Epithelial cell of prostate (primary cell): Measurements from ENCODE around the gene GRIN2D.
"Not testable (repeated sequence)": the region's sequence is repeated elsewhere in the genome, so short reads cannot be mapped to it uniquely, and the experiment has no call there.

Experiments
- DNase-seq: peaks from one replicate; pipeline ENCODE4 v3.0.0-alpha.2; 2011; ENCODE audit warnings: low read depth, low spot score
- H3K27ac ChIP-seq: fragments of 450-650 bp; 2 replicates; pipeline ENCODE4 v1.5.1; 2017; ENCODE audit warnings: mild to moderate bottlenecking

GRIN2D gene

GRCh38 chr19:48370955-48371354 is 22.5 kb upstream of the GRIN2D start:
- H3K27ac ChIP-seq = no peak overlapping the region
- DNase-seq = no peak

GRCh38 chr19:48371367-48371766 is 22.1 kb upstream of the GRIN2D start:
- H3K27ac ChIP-seq = no peak overlapping the region
- DNase-seq = no peak

DNA sequence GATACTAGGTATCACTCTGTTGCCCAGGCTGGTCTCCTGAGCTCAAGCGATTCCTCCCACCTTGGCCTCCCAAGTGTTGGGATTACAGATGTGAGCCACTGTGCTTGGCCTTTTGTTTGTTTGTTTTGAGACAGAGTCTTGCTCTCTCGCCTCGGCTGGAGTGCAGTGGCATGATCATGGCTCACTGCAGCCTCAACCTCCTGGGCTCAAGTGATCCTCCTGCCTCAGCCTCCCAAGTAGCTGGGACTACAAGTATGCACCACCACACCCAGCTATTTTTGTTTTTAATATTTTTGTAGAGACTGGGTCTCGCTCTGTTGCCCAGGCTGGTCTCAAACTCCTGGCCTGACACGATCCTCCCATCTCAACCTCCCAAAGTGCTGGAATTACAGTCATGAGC is 21.7 kb upstream of the GRIN2D start:
- not testable (repeated sequence) for DNase-seq, H3K27ac ChIP-seq

DNA sequence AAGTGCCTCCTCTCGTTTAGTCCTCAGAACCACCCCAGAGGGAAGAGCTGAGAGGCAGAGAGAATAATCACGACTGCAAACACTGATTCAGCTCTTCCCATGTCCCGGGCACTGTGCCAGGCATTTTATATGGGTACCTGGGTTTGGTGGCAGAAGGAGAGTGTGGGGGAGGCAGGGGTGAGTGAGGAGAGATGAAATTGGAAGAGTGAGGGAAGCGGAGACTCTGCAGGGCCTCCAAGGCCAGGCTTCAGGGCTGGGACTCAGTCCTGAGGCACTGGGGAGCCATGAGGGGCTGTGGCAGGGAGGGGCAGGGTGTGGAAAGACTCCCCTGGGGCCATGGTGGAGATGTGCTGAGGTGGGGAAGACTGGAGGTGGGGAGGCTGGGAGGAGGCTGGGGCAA is 20.6 kb upstream of the GRIN2D start:
- H3K27ac ChIP-seq = no peak overlapping the region
- peak; percentile 34 for DNase-seq

- no peak for DNase-seq
- no peak overlapping the region for H3K27ac ChIP-seq
These were observed 19.9 kb upstream of the GRIN2D start for GRCh38 chr19:48373567-48373966.

GRCh38 chr19:48378194-48378570 is 15.3 kb upstream of the GRIN2D start:
- DNase-seq = no peak
- no peak overlapping the region for H3K27ac ChIP-seq

GRCh38 chr19:48379058-48379457 is 14.4 kb upstream of the GRIN2D start:
- peak overlapping the region; percentile 26 for H3K27ac ChIP-seq
- DNase-seq = no peak

DNA sequence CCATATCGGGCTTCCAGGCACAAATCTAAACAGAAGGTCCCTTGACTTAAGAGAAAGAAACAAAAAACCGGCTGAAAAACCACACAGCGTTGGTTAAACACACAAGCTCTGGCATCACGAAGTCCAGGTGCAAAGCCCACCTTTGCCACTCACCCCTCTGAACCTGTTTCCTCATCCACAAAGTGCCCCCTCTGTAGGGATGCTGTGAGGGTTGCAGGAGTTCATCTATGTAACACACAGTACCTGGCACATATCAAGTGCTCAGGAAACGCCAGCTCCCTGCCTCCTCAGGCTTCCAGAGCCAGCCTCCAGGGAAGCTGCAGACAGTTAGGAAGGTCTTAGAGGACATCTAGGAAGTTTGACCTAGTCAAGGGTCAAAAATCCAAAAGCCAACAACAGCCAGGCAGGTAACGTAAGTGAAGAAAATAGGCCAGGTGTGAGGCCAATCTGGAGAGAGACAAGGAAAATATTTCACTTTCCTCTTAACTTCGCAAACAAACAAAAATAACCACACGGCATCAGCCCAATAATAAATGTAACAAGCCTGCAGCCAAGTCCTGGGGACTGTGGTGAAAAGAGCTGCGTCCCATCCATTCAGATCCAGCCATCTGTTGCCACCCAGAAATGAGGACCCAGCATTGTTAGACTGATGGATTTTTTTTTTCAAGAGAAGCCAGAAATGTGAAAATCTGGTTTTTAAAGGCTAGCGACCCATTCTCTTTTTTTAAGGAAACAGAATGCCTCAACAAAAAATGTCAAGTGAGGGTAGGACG is 12.1 kb upstream of the GRIN2D start:
- H3K27ac ChIP-seq = no peak overlapping the region
- no peak for DNase-seq

- no peak for DNase-seq
These were observed 11.2 kb upstream of the GRIN2D start for GRCh38 chr19:48382286-48382685.

DNA sequence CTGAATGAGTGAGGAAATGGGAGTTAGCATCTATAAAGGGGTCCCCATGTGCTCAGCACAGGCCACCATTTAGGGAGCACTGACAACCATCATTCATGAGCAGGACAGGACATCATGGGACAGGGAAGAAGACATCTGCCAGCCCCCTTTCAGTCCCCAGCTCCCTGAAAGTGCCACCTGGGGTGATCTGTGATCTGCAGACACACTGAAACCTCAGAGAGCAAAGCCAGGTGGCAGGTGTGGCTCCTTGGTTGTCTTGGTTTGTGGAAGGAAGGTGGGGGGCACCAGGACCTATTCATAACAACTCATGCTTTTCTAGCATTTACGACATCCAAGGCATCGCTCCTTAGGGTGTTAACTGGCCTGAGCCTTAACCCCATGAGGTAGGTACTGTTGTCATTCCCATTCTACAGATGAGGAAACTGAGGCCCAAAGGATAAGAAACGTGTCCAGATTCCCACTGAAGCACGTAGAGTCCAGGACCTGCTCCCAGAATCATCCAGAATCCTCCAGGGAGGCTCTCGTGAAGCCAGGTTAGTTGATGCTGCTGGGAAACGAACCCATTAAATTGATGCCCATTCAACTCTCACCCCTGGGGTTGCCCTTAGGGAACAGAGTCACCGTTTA is 7.9 kb upstream of the GRIN2D start:
- no peak overlapping the region for H3K27ac ChIP-seq
- DNase-seq = no peak

More at GRCh38 chr19:48382286-48382685, 11.2 kb upstream of the GRIN2D start:
- no peak overlapping the region for H3K27ac ChIP-seq

DNA sequence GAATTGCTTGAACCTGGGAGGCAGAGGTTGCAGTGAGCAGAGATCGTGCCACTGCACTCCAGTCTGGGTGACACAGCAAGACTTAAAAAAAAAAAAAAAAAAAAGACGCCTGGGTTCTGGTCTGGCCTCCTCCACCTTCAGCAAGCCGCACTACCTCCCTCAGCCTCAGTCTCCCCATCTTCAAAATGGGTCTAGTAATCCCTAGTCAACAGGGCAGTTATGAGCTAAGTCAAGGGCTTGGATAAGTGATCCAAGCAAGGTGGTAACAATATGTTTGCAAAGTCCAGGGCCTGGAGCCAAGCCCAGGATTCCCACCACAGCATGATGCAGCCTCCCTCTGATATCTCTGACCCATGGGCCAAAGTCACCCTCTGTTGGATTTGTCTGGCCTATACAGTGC is 6.5 kb upstream of the GRIN2D start:
- no peak for DNase-seq
- H3K27ac ChIP-seq = no peak overlapping the region

GRCh38 chr19:48390188-48391099 is 3.0 kb upstream of the GRIN2D start:
- no peak for DNase-seq
- peak overlapping the region; percentile 73 for H3K27ac ChIP-seq

GRCh38 chr19:48391100-48392005 is 2.1 kb upstream of the GRIN2D start, which contains the start of gene KDELR1:
KDELR1 (minus strand) TSS chr19:48391551; CDS start chr19:48391358, 193 bp downstream.
- no peak for DNase-seq

DNA sequence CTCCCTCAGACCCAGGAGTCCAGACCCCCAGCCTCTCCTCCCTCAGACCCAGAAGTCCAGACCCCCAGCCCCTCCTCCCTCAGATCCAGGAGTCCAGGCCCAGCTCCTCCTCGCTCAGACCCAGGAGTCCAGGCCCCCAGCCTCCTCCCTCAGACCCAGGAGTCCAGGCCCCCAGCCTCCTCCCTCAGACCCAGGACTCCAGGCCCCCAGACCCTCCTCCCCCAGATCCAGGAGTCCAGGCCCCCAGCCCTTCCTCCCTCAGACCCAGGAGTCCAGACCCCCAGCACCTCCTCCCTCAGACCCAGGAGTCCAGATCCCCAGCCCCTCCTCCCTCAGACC is 1.5 kb upstream of the GRIN2D start:
- DNase-seq, H3K27ac ChIP-seq: not testable (repeated sequence)

More at GRCh38 chr19:48391100-48392005, 2.1 kb upstream of the GRIN2D start, which contains the start of gene KDELR1:
- H3K27ac ChIP-seq = peak within 1 kb of the TSS; percentile 73

DNA sequence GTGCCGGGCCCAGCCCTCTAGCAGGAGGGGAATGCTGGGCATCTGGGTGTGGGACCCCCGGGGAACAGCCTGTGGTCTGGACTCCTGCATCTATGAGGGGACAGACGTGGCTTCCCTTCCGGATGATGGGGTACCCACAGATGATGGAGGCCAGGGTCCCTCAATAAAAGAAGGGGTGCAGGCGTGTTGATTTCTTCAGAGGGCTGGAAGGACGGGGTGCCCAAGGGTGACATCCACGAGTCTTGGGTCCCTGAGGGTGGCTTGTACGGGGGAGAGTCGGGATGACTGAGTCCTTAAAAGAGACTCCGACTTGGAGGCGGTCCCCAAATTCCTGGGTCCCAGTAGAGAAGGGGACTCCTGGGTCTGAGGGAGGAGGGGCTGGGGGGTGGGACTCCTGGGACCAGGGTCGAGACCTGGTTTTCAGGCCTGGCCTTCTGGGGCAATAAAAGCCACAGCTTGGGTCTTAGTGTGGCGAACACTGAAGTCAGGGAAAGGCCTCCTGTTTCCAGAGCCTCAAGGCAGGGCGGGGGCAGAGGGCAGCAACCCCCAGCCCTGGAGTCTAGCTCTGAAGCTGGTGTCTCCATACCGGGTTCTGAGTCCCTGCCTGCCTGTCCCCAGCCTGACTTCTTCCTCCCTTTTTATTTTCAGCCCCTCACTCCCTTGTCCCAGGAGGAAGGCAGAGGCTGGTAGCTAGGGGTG is 459 bp upstream of the GRIN2D start:
- no peak for DNase-seq
- no peak overlapping the region for H3K27ac ChIP-seq

DNA sequence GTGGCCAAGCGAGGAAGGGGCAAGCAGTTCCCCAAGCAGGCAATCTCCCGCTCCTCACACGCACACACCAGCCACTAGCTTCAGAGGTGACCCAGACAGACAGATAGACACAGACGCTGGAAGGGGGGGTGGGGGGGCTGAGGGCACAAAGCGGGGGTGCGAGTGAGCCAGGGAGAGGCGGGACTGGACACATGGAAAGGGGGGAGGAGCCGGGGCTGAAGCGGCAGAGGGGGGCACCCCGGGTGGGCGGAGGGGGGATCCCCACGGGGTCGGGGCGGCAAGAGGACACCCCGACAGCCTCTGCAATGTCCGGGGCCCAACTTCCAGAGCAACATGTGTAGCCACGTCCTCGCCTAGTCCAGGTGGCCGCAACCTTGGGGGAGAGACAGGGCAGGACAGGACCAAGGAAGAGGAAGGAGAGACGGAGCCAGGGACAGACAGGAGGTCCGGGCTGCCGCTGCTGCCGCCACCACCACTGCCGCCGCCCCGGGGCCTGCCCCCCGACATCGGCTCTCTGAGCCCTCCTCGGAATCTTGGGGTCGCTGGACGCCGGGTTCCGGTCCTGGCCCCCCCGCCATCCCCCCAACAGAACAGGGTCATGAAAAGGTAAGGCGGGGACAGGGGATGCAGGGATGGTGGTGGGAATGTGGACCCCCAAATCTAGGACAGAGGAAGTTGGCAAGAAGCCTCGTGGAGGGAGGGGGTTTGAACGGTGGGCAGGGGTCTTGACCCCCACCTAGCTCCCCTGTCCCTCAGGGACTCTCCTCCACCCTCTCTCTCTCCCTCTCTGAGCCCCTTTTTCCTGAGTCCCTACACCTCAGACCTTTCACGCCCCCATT is 1.1 kb downstream of the GRIN2D start:
- no peak overlapping the region for H3K27ac ChIP-seq
- DNase-seq = no peak

GRCh38 chr19:48395170-48395455 is 1.6 kb downstream of the GRIN2D start:
- no peak for DNase-seq
- H3K27ac ChIP-seq = no peak overlapping the region

- DNase-seq = no peak
- H3K27ac ChIP-seq = no peak overlapping the region
These were observed 2.0 kb downstream of the GRIN2D start for GRCh38 chr19:48395499-48395898.
